GM12872 (cell line): ENCODE results near the gene TNS3.

Experiments used
- TF ChIP-seq, protein P1 (sequence below): IDR thresholded peaks from 3 replicates; pipeline ENCODE4 v1.5.1; 2011; ENCODE audit warnings: low read depth, mild to moderate bottlenecking, low read length, moderate library complexity; ENCODE audit not compliant: insufficient read depth

The TNS3 gene

DNA sequence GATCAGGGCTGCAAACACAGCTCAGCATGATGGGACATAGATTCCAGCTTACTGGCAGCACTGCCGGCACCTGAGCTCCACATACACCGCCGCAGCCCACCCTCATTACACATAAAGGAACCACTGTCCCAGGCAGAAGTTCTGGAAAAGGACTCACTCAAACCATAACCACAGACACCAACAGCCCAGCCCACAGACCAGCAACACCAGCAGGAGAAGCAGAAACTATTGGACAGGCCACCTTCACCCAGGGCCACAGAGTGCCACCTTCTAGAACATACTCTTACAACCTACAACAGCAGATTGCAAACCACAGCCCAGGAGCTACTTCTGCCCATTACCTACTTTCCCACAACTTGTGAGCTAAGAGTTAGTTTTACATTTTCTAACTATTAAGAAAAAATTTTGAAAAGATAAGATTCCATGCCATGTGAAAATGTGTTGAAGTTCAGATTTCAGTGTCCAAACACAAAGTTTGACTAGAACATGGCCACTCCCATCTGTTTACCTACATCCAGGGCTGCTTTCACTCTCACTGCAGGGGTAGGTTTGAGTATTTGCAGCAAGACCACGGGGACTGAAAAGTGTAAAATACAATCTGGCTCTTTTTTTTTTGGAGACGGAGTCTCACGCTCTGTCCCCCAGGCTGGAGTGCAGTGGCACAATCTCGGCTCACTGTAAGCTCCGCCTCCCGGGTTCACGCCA lies 153.0 kb downstream of the TNS3 start:
- TF ChIP-seq, protein P1, sequence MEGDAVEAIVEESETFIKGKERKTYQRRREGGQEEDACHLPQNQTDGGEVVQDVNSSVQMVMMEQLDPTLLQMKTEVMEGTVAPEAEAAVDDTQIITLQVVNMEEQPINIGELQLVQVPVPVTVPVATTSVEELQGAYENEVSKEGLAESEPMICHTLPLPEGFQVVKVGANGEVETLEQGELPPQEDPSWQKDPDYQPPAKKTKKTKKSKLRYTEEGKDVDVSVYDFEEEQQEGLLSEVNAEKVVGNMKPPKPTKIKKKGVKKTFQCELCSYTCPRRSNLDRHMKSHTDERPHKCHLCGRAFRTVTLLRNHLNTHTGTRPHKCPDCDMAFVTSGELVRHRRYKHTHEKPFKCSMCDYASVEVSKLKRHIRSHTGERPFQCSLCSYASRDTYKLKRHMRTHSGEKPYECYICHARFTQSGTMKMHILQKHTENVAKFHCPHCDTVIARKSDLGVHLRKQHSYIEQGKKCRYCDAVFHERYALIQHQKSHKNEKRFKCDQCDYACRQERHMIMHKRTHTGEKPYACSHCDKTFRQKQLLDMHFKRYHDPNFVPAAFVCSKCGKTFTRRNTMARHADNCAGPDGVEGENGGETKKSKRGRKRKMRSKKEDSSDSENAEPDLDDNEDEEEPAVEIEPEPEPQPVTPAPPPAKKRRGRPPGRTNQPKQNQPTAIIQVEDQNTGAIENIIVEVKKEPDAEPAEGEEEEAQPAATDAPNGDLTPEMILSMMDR = no peak

DNA sequence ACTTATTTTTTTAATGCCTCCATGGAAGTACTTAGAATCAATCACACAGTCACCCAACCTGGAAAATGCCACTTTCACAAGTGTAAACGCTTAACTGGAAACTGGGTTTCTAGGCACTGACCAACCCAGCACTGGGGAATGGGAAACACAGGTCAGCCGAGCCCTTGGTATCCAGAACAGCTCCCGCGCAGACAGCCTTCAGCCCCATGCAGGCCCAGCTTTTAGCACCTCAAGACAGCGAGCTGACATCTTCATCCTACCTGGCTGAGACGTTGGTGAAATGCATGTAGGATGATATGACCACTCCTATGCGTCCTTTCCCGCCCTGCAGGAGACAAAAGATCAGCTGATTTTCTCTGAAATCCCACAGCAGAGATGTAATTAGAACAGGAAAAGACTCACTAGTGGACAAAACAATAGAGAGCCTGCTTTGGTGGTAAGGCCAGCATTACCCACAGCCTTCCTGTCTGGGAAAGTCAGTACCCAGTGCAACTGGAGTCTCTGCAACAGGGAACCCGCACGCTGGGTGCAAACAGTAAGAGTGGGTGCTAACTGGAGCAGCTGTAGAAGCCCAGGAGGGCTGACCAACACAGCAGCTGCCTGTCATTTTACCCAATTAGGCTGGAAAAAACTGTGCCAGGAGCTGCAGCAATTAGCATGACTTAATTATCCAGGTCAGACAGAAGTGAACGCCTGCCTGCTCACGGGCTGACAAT lies 153.7 kb downstream of the TNS3 start:
- TF ChIP-seq, protein P1 = no peak

DNA sequence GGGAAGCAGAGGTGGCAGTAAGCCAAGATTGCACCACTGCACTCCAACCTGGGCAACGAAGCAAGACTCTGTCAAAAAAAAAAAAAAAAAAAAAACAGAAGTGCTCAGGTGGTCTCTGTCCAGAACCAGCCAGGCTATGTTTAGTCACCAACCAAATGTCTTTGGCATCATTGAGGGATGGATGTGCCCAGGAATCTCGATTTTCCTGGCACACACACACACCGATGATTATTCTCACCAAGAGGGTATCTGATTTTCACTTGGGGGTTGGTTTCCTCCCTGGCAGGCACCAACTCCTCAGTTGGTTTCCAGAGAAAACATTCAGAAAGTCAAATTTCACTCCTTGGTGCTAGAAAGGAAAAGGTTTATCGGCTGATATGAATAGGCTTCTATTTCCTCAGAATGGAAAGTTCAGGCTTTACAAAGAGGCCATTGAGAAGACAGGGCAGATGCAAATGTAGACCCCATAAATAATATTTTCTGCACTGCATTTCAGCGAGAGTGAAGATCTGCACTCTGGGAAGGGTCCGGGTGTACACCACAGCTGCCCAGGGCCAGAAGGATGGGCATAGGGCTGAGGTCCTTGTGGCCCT lies 154.8 kb downstream of the TNS3 start:
- TF ChIP-seq, protein P1 = no peak

DNA sequence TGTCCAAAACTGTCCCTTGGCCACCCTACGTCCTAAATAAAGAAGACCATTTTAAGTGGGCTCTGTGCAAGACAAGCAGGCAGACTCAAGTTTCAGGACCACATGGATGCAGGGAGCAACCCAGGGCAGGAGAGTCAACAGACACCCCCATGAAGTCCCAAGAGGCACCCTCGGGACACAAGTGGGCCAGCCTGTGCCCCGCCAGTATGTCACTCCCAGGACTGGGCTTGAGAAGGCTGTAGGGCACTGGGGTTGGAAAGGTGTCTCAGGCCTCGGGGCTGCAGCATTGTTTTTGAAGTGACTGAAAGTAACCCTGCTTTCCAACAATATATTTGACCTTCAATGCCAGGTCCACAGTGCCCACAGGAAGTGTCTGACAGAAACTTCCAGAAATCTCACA lies 157.4 kb downstream of the TNS3 start:
- TF ChIP-seq, protein P1 = no peak

DNA sequence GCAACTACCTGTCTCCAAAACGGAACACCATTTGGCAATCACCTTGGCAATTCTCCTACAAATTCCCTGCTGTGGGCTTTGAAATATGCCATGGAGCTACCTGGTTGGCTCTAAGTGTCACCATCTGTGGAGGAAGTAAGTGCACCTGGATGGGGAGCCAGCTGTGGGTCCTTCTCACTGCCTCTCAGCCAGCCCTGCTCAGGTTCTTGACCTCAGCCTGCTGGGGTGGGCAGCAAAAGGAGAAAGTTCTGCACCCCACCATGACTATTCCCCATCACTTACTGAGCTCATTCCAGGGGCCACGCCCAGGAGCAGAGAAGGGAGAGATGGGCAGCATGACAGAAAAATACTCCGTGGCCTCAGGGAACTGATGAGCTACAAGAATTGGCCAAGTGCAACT lies 158.7 kb downstream of the TNS3 start:
- TF ChIP-seq, protein P1 = no peak

DNA sequence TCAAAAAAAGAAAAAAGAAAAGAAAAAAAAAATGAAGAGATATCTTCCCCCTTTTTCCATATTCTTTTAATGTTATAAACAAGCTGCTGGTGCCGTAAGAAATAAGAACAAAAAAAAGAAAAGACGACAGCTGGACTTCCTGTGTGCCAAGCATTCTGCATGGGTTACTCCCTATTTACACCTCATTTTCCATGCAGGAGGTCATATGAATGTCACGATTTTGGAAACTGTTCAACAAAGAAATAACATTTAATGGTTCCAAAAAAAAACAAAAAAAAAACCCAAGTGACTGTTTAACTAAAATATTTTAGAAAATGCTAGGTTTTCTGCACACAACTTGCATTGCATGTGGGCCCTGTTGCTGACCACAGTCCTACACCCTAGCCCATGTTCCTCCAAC lies 159.3 kb downstream of the TNS3 start:
- TF ChIP-seq, protein P1 = no peak

DNA sequence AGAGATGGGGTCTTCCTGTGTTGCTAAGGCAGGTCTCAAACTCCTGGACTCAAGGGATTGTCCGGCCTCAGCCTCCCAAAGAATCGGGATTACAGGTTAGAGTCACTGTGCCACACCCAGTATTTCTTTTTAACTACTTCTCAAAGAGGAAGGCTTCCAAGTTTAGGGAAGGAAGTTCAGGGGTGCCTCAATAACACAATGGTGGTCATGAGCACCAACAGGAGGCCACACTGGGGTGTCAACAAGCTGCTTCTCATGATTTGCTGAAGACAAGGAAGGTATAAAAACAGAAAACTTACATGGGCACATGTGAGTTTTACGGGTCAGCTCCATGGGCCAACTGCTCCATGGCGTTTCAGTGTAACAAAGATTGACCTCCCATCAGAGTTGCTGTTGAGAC lies 160.5 kb downstream of the TNS3 start:
- TF ChIP-seq, protein P1 = no peak
